ENCODE measurements around the gene LIG3.
"Not testable (repeated sequence)": the region's sequence is repeated elsewhere in the genome, so short reads cannot be mapped to it uniquely, and the experiment has no call there.

Gene LIG3

GRCh38 chr17:35041390-35041789, 61.1 kb downstream of the LIG3 start:
- Mint-ChIP-seq H3K36me3 (ENCODE audit: low read depth) (peaks cover 7% of the 10 kb centered on the region), H3K4me3 (no peak overlapping the region), H3K9me3 (no peaks in the 10 kb centered on the region), H3K27ac (no peak overlapping the region), H3K27me3 (ENCODE audit: low read depth) (peaks cover 4% of the 10 kb centered on the region), H3K4me1 (peaks cover 5% of the 10 kb centered on the region)
- TF ChIP-seq CTCF (IDR thresholded peaks at IDR 0.05; ENCODE audit: unreplicated experiment in 3 of 3): no peak

- Mint-ChIP-seq H3K9me3 (no peaks in the 10 kb centered on the region), H3K36me3 (ENCODE audit: low read depth) (peaks cover 7% of the 10 kb centered on the region), H3K27ac (no peak overlapping the region), H3K4me1 (peaks cover 18% of the 10 kb centered on the region), H3K4me3 (no peak overlapping the region), H3K27me3 (ENCODE audit: low read depth) (peaks cover 4% of the 10 kb centered on the region)
- TF ChIP-seq CTCF (IDR thresholded peaks at IDR 0.05; ENCODE audit: unreplicated experiment in 3 of 3): no peak
Observed at GRCh38 chr17:35044181-35044580, 63.9 kb downstream of the LIG3 start.

- H3K27me3 Mint-ChIP-seq (ENCODE audit: low read depth); H3K36me3 Mint-ChIP-seq (ENCODE audit: low read depth); H3K27ac Mint-ChIP-seq; H3K9me3 Mint-ChIP-seq; H3K4me3 Mint-ChIP-seq: not testable (repeated sequence)
- H3K4me1 Mint-ChIP-seq: peaks cover 18% of the 10 kb centered on the region
Observed at GRCh38 chr17:35045458-35045979, 65.2 kb downstream of the LIG3 start.

- Mint-ChIP-seq H3K4me3 (no peak overlapping the region), H3K36me3 (ENCODE audit: low read depth) (no peaks in the 10 kb centered on the region), H3K4me1 (peaks cover 20% of the 10 kb centered on the region), H3K9me3 (no peaks in the 10 kb centered on the region), H3K27ac (peak overlapping the region in 2 of 3 experiments; percentile 32 to 73), H3K27me3 (ENCODE audit: low read depth) (peaks cover 4% of the 10 kb centered on the region)
- TF ChIP-seq CTCF (IDR thresholded peaks at IDR 0.05; ENCODE audit: unreplicated experiment in 3 of 3): no peak
Observed at GRCh38 chr17:35046245-35046644, 65.9 kb downstream of the LIG3 start.

- H3K4me3 Mint-ChIP-seq: no peak overlapping the region
- H3K9me3 Mint-ChIP-seq: no peaks in the 10 kb centered on the region
- TF ChIP-seq CTCF (IDR thresholded peaks at IDR 0.05; ENCODE audit: unreplicated experiment in 3 of 3): no peak
- H3K36me3 Mint-ChIP-seq (ENCODE audit: low read depth): no peaks in the 10 kb centered on the region
- peaks cover 23% of the 10 kb centered on the region for H3K4me1 Mint-ChIP-seq
- H3K27ac Mint-ChIP-seq: peak overlapping the region; percentile 30 to 73 (median 32)
- peaks cover 4% of the 10 kb centered on the region for H3K27me3 Mint-ChIP-seq (ENCODE audit: low read depth)
Observed at GRCh38 chr17:35046740-35047283, 66.5 kb downstream of the LIG3 start.

- peaks cover 28% of the 10 kb centered on the region for H3K4me1 Mint-ChIP-seq
- no peak overlapping the region for H3K4me3 Mint-ChIP-seq
- no peak for TF ChIP-seq CTCF (IDR thresholded peaks at IDR 0.05; ENCODE audit: unreplicated experiment in 3 of 3)
- H3K9me3 Mint-ChIP-seq: no peaks in the 10 kb centered on the region
- H3K36me3 Mint-ChIP-seq (ENCODE audit: low read depth): no peaks in the 10 kb centered on the region
- peak overlapping the region; percentile 14 to 60 (median 23) for H3K27ac Mint-ChIP-seq
- peaks cover 4% of the 10 kb centered on the region for H3K27me3 Mint-ChIP-seq (ENCODE audit: low read depth)
Observed at GRCh38 chr17:35048685-35049379, 68.5 kb downstream of the LIG3 start.

All from nephron (organoid).